ENCODE measurements around the gene TOX2.

Gene TOX2

GRCh38 chr20:44099832-44100231 lies 185.2 kb downstream of the TOX2 start:
- no peak for DNase-seq (ENCODE audit: low read depth)

- DNase-seq (ENCODE audit: low read depth) = no peak
Observed at GRCh38 chr20:44102582-44102981, 187.9 kb downstream of the TOX2 start.

- peak; percentile 75 for DNase-seq (ENCODE audit: low read depth)
Observed at GRCh38 chr20:44104798-44105517, 190.3 kb downstream of the TOX2 start.

GRCh38 chr20:44106615-44107014 lies 192.0 kb downstream of the TOX2 start:
- no peak for DNase-seq (ENCODE audit: low read depth)

GRCh38 chr20:44109951-44110361 lies 195.3 kb downstream of the TOX2 start:
- DNase-seq (ENCODE audit: low read depth) = no peak

- DNase-seq (ENCODE audit: low read depth) = no peak
Observed at GRCh38 chr20:44110816-44111568, 196.3 kb downstream of the TOX2 start.

- no peak for DNase-seq (ENCODE audit: low read depth)
Observed at GRCh38 chr20:44111712-44112335, 197.2 kb downstream of the TOX2 start.

- DNase-seq (ENCODE audit: low read depth) = no peak
Observed at GRCh38 chr20:44112456-44112855, 197.8 kb downstream of the TOX2 start.

- no peak for DNase-seq (ENCODE audit: low read depth)
Observed at GRCh38 chr20:44112889-44113617, 198.4 kb downstream of the TOX2 start.

- DNase-seq (ENCODE audit: low read depth) = no peak
Observed at GRCh38 chr20:44113618-44114376, 199.1 kb downstream of the TOX2 start.

- DNase-seq (ENCODE audit: low read depth) = no peak
Observed at GRCh38 chr20:44115181-44115580, 200.5 kb downstream of the TOX2 start.

GRCh38 chr20:44115762-44116644 lies 201.4 kb downstream of the TOX2 start:
- DNase-seq (ENCODE audit: low read depth) = no peak

- no peak for DNase-seq (ENCODE audit: low read depth)
Observed at GRCh38 chr20:44117296-44118184, 202.9 kb downstream of the TOX2 start.

GRCh38 chr20:44118185-44119033 lies 203.8 kb downstream of the TOX2 start:
- no peak for DNase-seq (ENCODE audit: low read depth)

Measured in fibroblast of gingiva (primary cell).